ENCODE results near the gene NCEH1.

The NCEH1 gene

GRCh38 chr3:172581757-172582166, 129.1 kb downstream of the NCEH1 start:
- Histone ChIP-seq H3K4me3 (ENCODE audit: low read length, poor library complexity, severe bottlenecking) (no peak overlapping the region), H3K9me3 (ENCODE audit: insufficient read depth, low read depth, low read length) (no peaks in the 10 kb centered on the region), H3K27me3 (ENCODE audit: insufficient read depth, low read length, poor library complexity, severe bottlenecking) (no peaks in the 10 kb centered on the region), H3K36me3 (ENCODE audit: insufficient read depth, low read length) (no peaks in the 10 kb centered on the region), H3F3A (ENCODE audit: low read depth) (no peaks in the 10 kb centered on the region), H3K4me1 (ENCODE audit: insufficient read depth, low read length, poor library complexity, severe bottlenecking) (peaks cover 20% of the 10 kb centered on the region), H4K20me1 (ENCODE audit: insufficient read depth, low read length, poor library complexity, severe bottlenecking) (no peaks in the 10 kb centered on the region), H3K4me2 (ENCODE audit: low read depth, low read length, poor library complexity, severe bottlenecking) (no peak overlapping the region), H2AFZ (ENCODE audit: low read length) (no peak overlapping the region), H3K9me2 (replicated peaks; ENCODE audit: low read depth, low read length) (no peaks in the 10 kb centered on the region), H3K79me2 (ENCODE audit: insufficient read depth, low read length) (no peaks in the 10 kb centered on the region), H3K9ac (ENCODE audit: low read depth, low read length, poor library complexity, severe bottlenecking) (no peak overlapping the region)
- no peak for TF ChIP-seq CTCF (conservative IDR thresholded peaks at IDR 0.05; ENCODE audit: low read length)
- no peak for TF ChIP-seq EZH2phosphoT487 (IDR thresholded peaks at IDR 0.05; ENCODE audit: borderline replicate concordance)

- TF ChIP-seq EZH2phosphoT487 (IDR thresholded peaks at IDR 0.05; ENCODE audit: borderline replicate concordance) = no peak
- no peak for TF ChIP-seq CTCF (conservative IDR thresholded peaks at IDR 0.05; ENCODE audit: low read length)
- H4K20me1 ChIP-seq (ENCODE audit: insufficient read depth, low read length, poor library complexity, severe bottlenecking) = no peaks in the 10 kb centered on the region
- H3K9me3 ChIP-seq (ENCODE audit: insufficient read depth, low read depth, low read length) = no peaks in the 10 kb centered on the region
- H3K9ac ChIP-seq (ENCODE audit: low read depth, low read length, poor library complexity, severe bottlenecking) = no peak overlapping the region
- no peaks in the 10 kb centered on the region for H3K79me2 ChIP-seq (ENCODE audit: insufficient read depth, low read length)
- H3K27me3 ChIP-seq (ENCODE audit: insufficient read depth, low read length, poor library complexity, severe bottlenecking) = no peaks in the 10 kb centered on the region
- peak overlapping the region; percentile 11 for H3K4me2 ChIP-seq (ENCODE audit: low read depth, low read length, poor library complexity, severe bottlenecking)
- H3K36me3 ChIP-seq (ENCODE audit: insufficient read depth, low read length) = no peaks in the 10 kb centered on the region
- H3K4me1 ChIP-seq (ENCODE audit: insufficient read depth, low read length, poor library complexity, severe bottlenecking) = peaks cover 14% of the 10 kb centered on the region
- H2AFZ ChIP-seq (ENCODE audit: low read length) = 0 out of 2 replicates have a peak overlapping the region, but pooled peaks have one; percentile 4
- H3K4me3 ChIP-seq (ENCODE audit: low read length, poor library complexity, severe bottlenecking) = no peak overlapping the region
- H3F3A ChIP-seq (ENCODE audit: low read depth) = no peaks in the 10 kb centered on the region
- H3K9me2 ChIP-seq (replicated peaks; ENCODE audit: low read depth, low read length) = no peaks in the 10 kb centered on the region
These were observed 130.0 kb downstream of the NCEH1 start for GRCh38 chr3:172580680-172581401.
